Amygdala (tissue), 56 donors: ENCODE data around the gene NFE2L1.

ENCODE experiments used
- DNase-seq, 56 donors: peaks; one replicate each; lab custom pipeline; 2025; lab: John Stamatoyannopoulos, UW

The NFE2L1 gene

GRCh38 chr17:48046296-48046695 is 1.9 kb upstream of the NFE2L1 start:
- DNase-seq: no peak

GRCh38 chr17:48047113-48047740 is 932 bp upstream of the NFE2L1 start:
- DNase-seq: no peak

GRCh38 chr17:48048384-48049126 is 396 bp downstream of the NFE2L1 start:
- peak in 45 of 56 donors; percentile 46 to 89 (median 79) for DNase-seq

GRCh38 chr17:48051283-48051682 is 3.1 kb downstream of the NFE2L1 start:
- DNase-seq: no peak

- DNase-seq: peak in 4 of 56 donors; percentile 4 to 40 (median 20)
These were observed 3.7 kb downstream of the NFE2L1 start for GRCh38 chr17:48051706-48052486.

- DNase-seq: peak in 42 of 56 donors; percentile 18 to 75 (median 44)
These were observed 5.0 kb downstream of the NFE2L1 start for GRCh38 chr17:48052956-48053757.

- peak in 1 of 56 donors; percentile 46 for DNase-seq
These were observed 5.6 kb downstream of the NFE2L1 start for GRCh38 chr17:48053758-48054237.

GRCh38 chr17:48054238-48055185 is 6.4 kb downstream of the NFE2L1 start:
- peak in 50 of 56 donors; percentile 15 to 89 (median 66) for DNase-seq

GRCh38 chr17:48055531-48056245 is 7.5 kb downstream of the NFE2L1 start:
- peak in 4 of 56 donors; percentile 10 to 39 (median 21) for DNase-seq

- DNase-seq: no peak
These were observed 8.1 kb downstream of the NFE2L1 start for GRCh38 chr17:48056246-48056745.

- DNase-seq: no peak
These were observed 8.7 kb downstream of the NFE2L1 start for GRCh38 chr17:48056879-48057278.

GRCh38 chr17:48057626-48058025 is 9.5 kb downstream of the NFE2L1 start:
- no peak for DNase-seq

- DNase-seq: no peak
These were observed 10.4 kb downstream of the NFE2L1 start for GRCh38 chr17:48058393-48059124.

- no peak for DNase-seq
These were observed 11.0 kb downstream of the NFE2L1 start for GRCh38 chr17:48059125-48059668.

- no peak for DNase-seq
These were observed 12.1 kb downstream of the NFE2L1 start for GRCh38 chr17:48060249-48060648.

GRCh38 chr17:48062273-48062672 is 14.1 kb downstream of the NFE2L1 start:
- DNase-seq: no peak

- no peak for DNase-seq
These were observed 16.5 kb downstream of the NFE2L1 start for GRCh38 chr17:48064638-48065037.
